HG03097 (cell line): ENCODE results near the gene MAPK4.
"Not testable (repeated sequence)": the region's sequence is repeated elsewhere in the genome, so short reads cannot be mapped to it uniquely, and the experiment has no call there.

Experiments used
- ATAC-seq: cut with Tn5 transposase; IDR thresholded peaks from one replicate; pipeline ENCODE4 v1.9.1; 2021; ENCODE audit not compliant: unreplicated experiment, low FRiP score

The MAPK4 gene

GRCh38 chr18:50573196-50573595 is 13.3 kb downstream of the MAPK4 start:
- not testable (repeated sequence) for ATAC-seq

- ATAC-seq, result no peak
These were observed 13.8 kb downstream of the MAPK4 start for GRCh38 chr18:50573679-50574078.

- no peak for ATAC-seq
These were observed 18.1 kb downstream of the MAPK4 start for GRCh38 chr18:50578030-50578429.

GRCh38 chr18:50578651-50579050 is 18.8 kb downstream of the MAPK4 start:
- no peak for ATAC-seq

- no peak for ATAC-seq
These were observed 19.3 kb downstream of the MAPK4 start for GRCh38 chr18:50579061-50579774.

- no peak for ATAC-seq
These were observed 21.6 kb downstream of the MAPK4 start for GRCh38 chr18:50581517-50581916.

GRCh38 chr18:50582500-50582899 is 22.6 kb downstream of the MAPK4 start:
- ATAC-seq, result no peak

- no peak for ATAC-seq
These were observed 26.8 kb downstream of the MAPK4 start for GRCh38 chr18:50586710-50587109.

GRCh38 chr18:50590593-50590992 is 30.7 kb downstream of the MAPK4 start:
- ATAC-seq, result no peak

- ATAC-seq, result no peak
These were observed 34.1 kb downstream of the MAPK4 start for GRCh38 chr18:50594012-50594411.

GRCh38 chr18:50594942-50595341 is 35.1 kb downstream of the MAPK4 start:
- ATAC-seq, result no peak

- no peak for ATAC-seq
These were observed 42.6 kb downstream of the MAPK4 start for GRCh38 chr18:50602466-50602865.

- no peak for ATAC-seq
These were observed 46.7 kb downstream of the MAPK4 start for GRCh38 chr18:50606609-50607008.

- no peak for ATAC-seq
These were observed 47.6 kb downstream of the MAPK4 start for GRCh38 chr18:50607378-50607926.

GRCh38 chr18:50609171-50609570 is 49.3 kb downstream of the MAPK4 start:
- ATAC-seq, result not testable (repeated sequence)

- no peak for ATAC-seq
These were observed 50.5 kb downstream of the MAPK4 start for GRCh38 chr18:50610349-50610748.

- ATAC-seq, result no peak
These were observed 51.6 kb downstream of the MAPK4 start for GRCh38 chr18:50611529-50611941.

GRCh38 chr18:50614838-50615237 is 55.0 kb downstream of the MAPK4 start:
- no peak for ATAC-seq

GRCh38 chr18:50616484-50617048 is 56.7 kb downstream of the MAPK4 start:
- no peak for ATAC-seq

GRCh38 chr18:50619861-50620275 is 60.0 kb downstream of the MAPK4 start:
- ATAC-seq, result no peak

GRCh38 chr18:50620319-50620718 is 60.4 kb downstream of the MAPK4 start:
- ATAC-seq, result no peak

GRCh38 chr18:50621366-50621765 is 61.5 kb downstream of the MAPK4 start:
- no peak for ATAC-seq
